ENCODE measurements around the gene SLC16A10. TPM values are rescaled to one million over a fixed set of nuclear protein-coding genes. Genes with fewer than 3 reads are reported as not detected.

SLC16A10 gene
- total and polyA plus RNA-seq, 2 of the 8 experiments (the other 6 are each of a cell fraction or from before 2014, with no cell fraction given): 18.6 to 23.2 TPM

GRCh38 chr6:111161650-111162049, 74.3 kb downstream of the SLC16A10 start:
- Histone ChIP-seq H3K56ac (replicated peaks; ENCODE audit: insufficient read length, low read depth, low read length) (no peak overlapping the region), H2AFZ (ENCODE audit: low read length) (no peak overlapping the region), H4K91ac (replicated peaks; ENCODE audit: insufficient read length, low read length) (no peak overlapping the region), H2AK5ac (ENCODE audit: low read depth, low read length) (no peak overlapping the region), H3K4me3 (ENCODE audit: extremely low read depth in 1 of 4, insufficient read depth in 2 of 4, low read depth in 3 of 4, low read length in 4 of 4) (no peak overlapping the region), H3K4me2 (ENCODE audit: insufficient read depth in 1 of 2, low read depth in 2 of 2, low read length in 2 of 2) (no peak overlapping the region), H3K23me2 (ENCODE audit: low read depth, low read length) (no peaks in the 10 kb centered on the region), H3K27ac (ENCODE audit: low read depth, low read length) (no peak overlapping the region), H2BK12ac (ENCODE audit: low read depth, low read length) (no peak overlapping the region), H3K23ac (ENCODE audit: insufficient read length) (no peak overlapping the region), H3K4ac (replicated peaks; ENCODE audit: insufficient read length, low read depth, low read length) (no peak overlapping the region), H3K14ac (ENCODE audit: insufficient read length) (no peak overlapping the region), H3K9me3 (ENCODE audit: insufficient read depth in 2 of 2, low read depth in 1 of 2, low read length in 1 of 2) (peaks cover 23 to 28% of the 10 kb centered on the region in 2 experiments; a peak in 3 of 4 replicates), H3K36me3 (ENCODE audit: control insufficient read depth in 2 of 4, insufficient read depth in 4 of 4, low read length in 3 of 4) (peaks cover 0 to 3% (median 0%) of the 10 kb centered on the region in 4 experiments; a peak in 2 of 8 replicates), H3K4me1 (replicated peaks in 1 of 4; ENCODE audit: control insufficient read depth in 3 of 4, insufficient read depth in 4 of 4, low read length in 3 of 4) (no peaks in the 10 kb centered on the region), H3K79me1 (ENCODE audit: low read depth, low read length) (no peaks in the 10 kb centered on the region), H2BK20ac (ENCODE audit: low read length) (no peak overlapping the region), H3K79me2 (ENCODE audit: control insufficient read depth in 1 of 2, insufficient read depth in 2 of 2, low read length in 2 of 2) (no peaks in the 10 kb centered on the region), H2BK120ac (replicated peaks; ENCODE audit: low read depth, low read length) (no peak overlapping the region), H3K27me3 (replicated peaks in 1 of 4; ENCODE audit: control insufficient read depth in 3 of 4, extremely low read depth in 1 of 4, insufficient read depth in 3 of 4, low read length in 3 of 4) (no peaks in the 10 kb centered on the region), H2BK5ac (ENCODE audit: low read depth, low read length) (no peak overlapping the region), H3K9ac (replicated peaks in 1 of 4; ENCODE audit: extremely low read depth in 1 of 4, low read depth in 3 of 4, low read length in 3 of 4) (no peak overlapping the region), H4K8ac (ENCODE audit: extremely low read depth, insufficient read depth, low read length) (no peak overlapping the region), H4K20me1 (replicated peaks in 1 of 2; ENCODE audit: control insufficient read depth in 1 of 2, insufficient read depth in 2 of 2, low read length in 2 of 2) (no peaks in the 10 kb centered on the region), H4K5ac (ENCODE audit: insufficient read length, low read depth, low read length) (no peak overlapping the region), H3K18ac (ENCODE audit: extremely low read depth, low read length) (no peak overlapping the region), H2BK15ac (ENCODE audit: low read length) (no peak overlapping the region)
- 80% methylated on average over 2 of the region's 2 CpGs; no CpG with 5 or more reads in 1 of the 2 experiments for WGBS, 2 experiments (ENCODE audit: extremely low coverage in 1 of 2, insufficient coverage in 1 of 2, insufficient read length in 1 of 2, insufficient replicate concordance in 2 of 2, low coverage in 1 of 2, low lambda C conversion rate in 2 of 2, missing lambda C conversion rate in 1 of 2)
- no peak for DNase-seq (ENCODE audit: low read depth in 1 of 2, low spot score in 2 of 2)
- no peak for FAIRE-seq
- POLR2A ChIA-PET (ENCODE audit: partially characterized antibody): no interaction called here
- CTCF ChIA-PET (ENCODE audit: partially characterized antibody): no interaction called here
- TF ChIP-seq NANOG (IDR thresholded peaks at IDR 0.05; ENCODE audit: insufficient read depth, low read depth, low read length, poor library complexity, severe bottlenecking) (no peak), POLR2AphosphoS5 (IDR thresholded peaks at IDR 0.05; ENCODE audit: low read depth, low read length) (no peak), POU5F1 (IDR thresholded peaks at IDR 0.05; ENCODE audit: low read depth, low read length) (no peak), MAFK (IDR thresholded peaks at IDR 0.05; ENCODE audit: low read depth, low read length) (no peak), EP300 (IDR thresholded peaks at IDR 0.05; ENCODE audit: borderline replicate concordance in 1 of 2, low read depth in 2 of 2, low read length in 2 of 2) (no peak), SIRT6 (IDR thresholded peaks at IDR 0.05; ENCODE audit: low read length) (no peak), KDM5A (IDR thresholded peaks at IDR 0.05; ENCODE audit: low read length) (no peak), TEAD4 (IDR thresholded peaks at IDR 0.05; ENCODE audit: low read depth, low read length) (no peak), SP1 (IDR thresholded peaks at IDR 0.05; ENCODE audit: low read depth, low read length) (no peak), RAD21 (IDR thresholded peaks at IDR 0.05 in 1 of 2, conservative IDR thresholded peaks at IDR 0.05 in 1 of 2; ENCODE audit: low read depth in 2 of 2, low read length in 2 of 2) (no peak), SUZ12 (IDR thresholded peaks at IDR 0.05; ENCODE audit: low read length) (no peak), CHD1 (IDR thresholded peaks at IDR 0.05; ENCODE audit: low read depth, low read length) (no peak), YY1 (IDR thresholded peaks at IDR 0.05; ENCODE audit: low read depth, low read length) (no peak), SIN3A (conservative IDR thresholded peaks at IDR 0.05 in 1 of 2, IDR thresholded peaks at IDR 0.05 in 1 of 2; ENCODE audit: low read depth in 1 of 2, low read length in 2 of 2) (no peak), CHD2 (IDR thresholded peaks at IDR 0.05; ENCODE audit: low read length) (no peak)
